ENCODE data around the gene RELL1.

RELL1 gene

GRCh38 chr4:37599092-37599790 lies 86.9 kb downstream of the RELL1 start:
- no peak for DNase-seq (ENCODE audit: low spot score)

- DNase-seq (ENCODE audit: low spot score), result no peak
These were observed 89.1 kb downstream of the RELL1 start for GRCh38 chr4:37597034-37597433.

- DNase-seq (ENCODE audit: low spot score), result no peak
These were observed 90.1 kb downstream of the RELL1 start for GRCh38 chr4:37595875-37596680.

- DNase-seq (ENCODE audit: low spot score), result no peak
These were observed 92.1 kb downstream of the RELL1 start for GRCh38 chr4:37594099-37594498.

GRCh38 chr4:37591349-37591748 lies 94.8 kb downstream of the RELL1 start:
- DNase-seq (ENCODE audit: low spot score), result no peak

GRCh38 chr4:37590016-37590415 lies 96.2 kb downstream of the RELL1 start:
- no peak for DNase-seq (ENCODE audit: low spot score)

- no peak for DNase-seq (ENCODE audit: low spot score)
These were observed 98.0 kb downstream of the RELL1 start for GRCh38 chr4:37588150-37588549.

GRCh38 chr4:37586194-37586593 lies 100.0 kb downstream of the RELL1 start:
- no peak for DNase-seq (ENCODE audit: low spot score)

- DNase-seq (ENCODE audit: low spot score), result no peak
These were observed 101.6 kb downstream of the RELL1 start for GRCh38 chr4:37584493-37585060.

GRCh38 chr4:37584071-37584470 lies 102.1 kb downstream of the RELL1 start:
- no peak for DNase-seq (ENCODE audit: low spot score)

GRCh38 chr4:37573566-37573965 lies 112.6 kb downstream of the RELL1 start:
- DNase-seq (ENCODE audit: low spot score), result no peak

- no peak for DNase-seq (ENCODE audit: low spot score)
These were observed 117.7 kb downstream of the RELL1 start for GRCh38 chr4:37568489-37568888.

GRCh38 chr4:37567836-37568235 lies 118.3 kb downstream of the RELL1 start:
- no peak for DNase-seq (ENCODE audit: low spot score)

- DNase-seq (ENCODE audit: low spot score), result no peak
These were observed 123.6 kb downstream of the RELL1 start for GRCh38 chr4:37562592-37562991.

- no peak for DNase-seq (ENCODE audit: low spot score)
These were observed 124.4 kb downstream of the RELL1 start for GRCh38 chr4:37561803-37562207.

GRCh38 chr4:37561196-37561802 lies 124.9 kb downstream of the RELL1 start:
- DNase-seq (ENCODE audit: low spot score), result no peak
